NCI-H1092 (cell line): ENCODE measurements around the gene ADD3.
"Not testable (repeated sequence)": the region's sequence is repeated elsewhere in the genome, so short reads cannot be mapped to it uniquely, and the experiment has no call there.

ENCODE experiments used
- DNase-seq: peaks from one replicate; lab custom pipeline; 2025; lab: John Stamatoyannopoulos, UW

Gene ADD3

DNA sequence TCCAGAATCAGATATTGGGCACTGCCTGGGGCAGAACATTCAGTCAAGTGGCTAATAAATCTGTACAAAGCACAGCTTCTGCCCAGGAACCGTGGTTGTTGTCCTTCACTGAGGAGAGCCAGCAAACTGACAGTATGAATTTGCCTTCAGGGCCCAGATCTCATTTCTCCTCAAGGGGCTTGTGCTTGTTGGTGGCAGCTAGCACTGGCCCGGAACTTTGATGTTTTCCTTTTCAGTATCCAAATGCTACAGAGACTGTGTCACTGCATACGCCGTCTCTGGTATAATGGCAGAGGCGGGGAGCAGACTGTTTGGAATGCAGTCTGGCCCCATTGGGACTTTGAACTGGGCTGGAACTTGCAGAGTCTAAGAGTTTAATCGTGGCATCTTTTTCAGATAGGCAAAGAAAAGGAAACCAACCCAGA is 30.4 kb upstream of the ADD3 start:
- DNase-seq, result no peak

- DNase-seq, result no peak
These were observed 29.3 kb upstream of the ADD3 start for GRCh38 chr10:109978481-109978880.

- DNase-seq, result no peak
These were observed 28.6 kb upstream of the ADD3 start for GRCh38 chr10:109979215-109979614.

DNA sequence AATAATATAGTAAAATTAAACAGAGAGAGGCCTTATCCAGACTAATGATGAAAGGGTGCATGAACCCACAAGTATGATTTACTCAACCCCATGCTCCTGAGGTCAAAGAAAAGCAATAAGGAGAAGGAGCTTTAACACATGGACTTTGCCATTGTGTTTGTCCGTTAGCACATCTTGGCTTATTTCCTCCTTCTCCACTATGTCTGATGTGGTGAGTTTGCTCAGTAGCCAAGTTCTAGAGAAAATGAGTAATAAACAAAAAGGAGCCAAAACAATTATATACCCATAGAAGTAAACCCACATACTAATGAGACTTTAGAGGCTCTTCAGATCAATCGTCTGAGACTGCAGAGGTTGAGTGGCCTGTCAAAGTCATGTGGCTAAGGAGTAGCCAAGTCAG is 26.1 kb upstream of the ADD3 start:
- DNase-seq, result no peak

DNA sequence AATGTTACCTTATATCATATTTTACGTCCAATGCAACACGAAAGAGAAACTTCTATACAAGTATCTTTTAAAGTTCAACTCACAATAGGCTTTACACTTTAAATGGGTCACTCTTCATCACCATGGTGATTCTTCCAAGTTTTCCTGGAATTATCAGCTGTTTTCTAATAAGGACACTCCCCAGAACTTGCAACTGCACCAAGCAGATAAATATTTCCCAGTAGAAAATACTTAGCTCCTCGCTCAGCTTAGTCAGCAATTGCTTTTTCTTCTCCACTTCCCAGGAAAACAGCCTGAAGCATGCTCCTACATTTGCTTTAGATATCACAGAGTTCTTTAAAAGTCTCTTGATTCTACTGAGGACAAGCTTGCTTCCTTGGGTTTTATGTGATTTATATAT is 25.7 kb upstream of the ADD3 start:
- no peak for DNase-seq

DNA sequence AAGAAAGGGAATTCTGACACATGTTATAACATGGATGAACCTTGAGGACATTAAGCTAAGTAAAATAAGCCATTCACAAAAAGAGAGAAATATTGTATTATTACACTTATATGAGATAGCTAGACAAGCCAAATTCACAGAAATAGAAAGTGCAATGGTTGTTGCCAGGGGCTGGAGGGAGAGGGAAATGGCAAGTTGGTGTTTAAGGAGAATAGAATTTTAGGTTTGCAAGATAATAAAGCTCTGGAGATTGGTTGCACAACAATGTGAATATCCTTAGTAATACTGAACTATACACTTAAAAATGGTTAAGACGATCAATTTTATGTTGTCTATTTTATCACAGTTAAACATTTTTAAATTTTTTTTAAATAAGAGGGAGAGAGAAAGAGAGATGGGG is 25.0 kb upstream of the ADD3 start:
- DNase-seq, result no peak

DNA sequence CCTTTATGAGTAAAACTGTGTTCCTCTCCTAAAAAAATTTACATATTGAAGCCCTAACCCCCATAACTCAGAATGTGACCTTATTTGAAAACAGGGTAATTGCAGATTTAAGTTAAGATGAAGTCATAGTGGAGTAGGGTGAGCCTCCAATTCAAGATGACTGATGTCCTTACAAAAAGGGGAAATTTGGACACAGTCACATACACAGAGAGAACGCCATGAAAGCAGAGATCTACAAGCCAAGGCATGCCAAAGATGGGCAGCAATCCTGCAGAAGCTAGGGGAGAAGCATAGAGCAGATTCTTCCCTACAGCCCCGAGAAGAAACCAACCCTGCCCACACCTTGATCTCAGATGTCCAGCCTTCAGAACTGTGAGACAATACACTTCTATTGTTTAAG is 23.8 kb upstream of the ADD3 start:
- DNase-seq, result no peak

DNA sequence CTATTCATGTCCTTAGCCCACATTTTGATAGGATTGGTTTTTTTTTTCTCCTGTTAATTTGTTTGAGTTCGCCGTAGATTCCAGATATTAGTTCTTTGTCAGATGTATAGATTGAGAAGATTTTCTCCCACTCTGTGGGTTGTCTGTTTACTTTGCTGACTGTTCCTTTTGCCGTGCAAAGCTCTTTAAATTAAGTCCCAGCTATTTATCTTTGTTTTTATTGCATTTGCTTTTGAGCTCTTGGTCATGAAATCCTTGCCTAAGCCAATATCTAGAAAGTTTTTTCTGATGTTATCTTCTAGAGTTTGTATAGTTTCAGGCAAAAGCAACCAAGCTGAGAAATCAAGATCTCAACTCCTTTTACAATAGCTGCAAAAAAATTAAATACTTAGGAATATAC is 22.0 kb upstream of the ADD3 start:
- not testable (repeated sequence) for DNase-seq

GRCh38 chr10:109987452-109988211 is 20.2 kb upstream of the ADD3 start:
- no peak for DNase-seq

GRCh38 chr10:109988212-109988596 is 19.6 kb upstream of the ADD3 start:
- no peak for DNase-seq

GRCh38 chr10:109991266-109991855 is 16.4 kb upstream of the ADD3 start:
- DNase-seq, result no peak

DNA sequence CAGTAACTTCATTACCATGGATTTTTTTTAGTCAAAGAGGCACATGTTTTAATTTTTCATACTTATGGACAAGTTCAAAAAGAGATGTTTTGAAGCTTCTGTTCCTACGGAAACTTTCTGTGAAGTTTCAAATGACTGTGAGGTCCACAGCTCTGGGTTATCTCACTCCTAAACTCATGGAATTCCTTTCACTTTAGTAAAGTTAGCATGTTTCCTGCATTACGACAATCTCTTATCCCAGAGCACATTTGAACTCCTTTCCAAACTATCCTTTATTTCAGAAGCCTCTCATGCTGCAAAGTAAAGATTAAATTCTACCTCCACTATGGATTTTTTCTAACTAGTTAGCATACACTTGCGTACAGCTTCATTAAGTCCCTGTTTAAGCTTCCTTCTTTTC is 15.3 kb upstream of the ADD3 start:
- DNase-seq, result no peak

- no peak for DNase-seq
These were observed 14.0 kb upstream of the ADD3 start for GRCh38 chr10:109993551-109994330.

DNA sequence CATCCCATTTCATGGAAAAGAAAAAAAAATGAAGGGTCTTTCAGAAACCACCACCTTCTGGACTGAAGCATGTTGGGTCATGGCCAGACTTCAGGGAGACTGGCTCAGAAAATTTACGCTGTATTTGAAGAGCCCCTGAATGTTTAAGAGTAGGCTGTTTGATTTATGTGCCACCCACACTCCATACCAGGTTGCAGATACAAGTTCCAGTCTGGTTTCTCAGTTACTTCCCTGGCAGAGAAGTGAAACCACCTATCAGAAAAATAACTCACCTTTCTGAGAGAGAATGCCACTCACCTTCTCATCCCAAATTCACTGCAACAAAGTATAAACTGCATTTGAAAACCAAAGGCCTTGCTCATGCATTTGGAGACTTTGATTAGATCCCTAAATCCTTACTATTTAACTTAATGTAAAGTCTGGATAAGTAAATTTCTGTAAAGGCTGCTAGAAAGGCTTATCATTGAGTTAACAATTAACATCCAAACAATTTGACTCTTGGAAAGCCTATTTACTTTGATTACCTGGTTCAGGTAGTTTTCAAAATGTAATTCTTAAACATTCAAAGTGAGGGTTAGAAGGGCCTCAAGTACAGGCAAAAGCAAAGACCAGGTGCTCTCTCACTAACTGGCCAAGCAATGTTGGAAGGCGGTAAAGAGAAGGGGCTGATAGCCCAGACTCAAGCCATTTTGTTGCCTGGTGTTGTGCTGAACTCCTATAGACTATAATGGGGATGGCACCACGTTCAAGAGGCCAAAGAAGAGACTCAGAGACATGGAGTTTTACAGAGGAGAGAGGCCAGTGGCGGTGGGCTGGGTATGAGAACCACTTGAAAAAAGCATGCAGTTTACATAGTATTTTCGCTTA is 12.8 kb upstream of the ADD3 start:
- DNase-seq, result no peak

- DNase-seq, result no peak
These were observed 12.2 kb upstream of the ADD3 start for GRCh38 chr10:109995595-109995994.

GRCh38 chr10:109996225-109996624 is 11.6 kb upstream of the ADD3 start:
- no peak for DNase-seq

DNA sequence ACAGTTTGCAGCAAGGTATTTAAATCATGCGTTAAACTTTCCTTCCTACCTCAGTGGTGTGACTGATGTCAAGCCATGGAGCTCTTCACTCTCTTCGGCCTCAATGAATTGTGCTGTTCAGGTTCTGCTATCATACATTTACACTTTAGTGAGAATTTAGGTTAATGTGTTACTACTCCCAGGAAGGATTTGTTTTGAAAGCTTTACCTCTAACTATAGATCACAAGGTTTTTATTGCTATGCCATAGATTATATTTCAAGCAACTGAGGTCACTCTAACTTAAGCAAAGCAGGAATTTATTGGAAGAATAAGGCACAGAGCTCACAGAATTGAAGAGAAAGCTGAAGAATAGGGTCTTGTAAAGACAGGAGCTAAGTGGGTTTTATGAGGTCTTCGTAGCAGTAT is 11.0 kb upstream of the ADD3 start:
- DNase-seq, result no peak

GRCh38 chr10:109997233-109997632 is 10.6 kb upstream of the ADD3 start:
- no peak for DNase-seq

GRCh38 chr10:109998513-109998912 is 9.3 kb upstream of the ADD3 start:
- DNase-seq, result no peak

DNA sequence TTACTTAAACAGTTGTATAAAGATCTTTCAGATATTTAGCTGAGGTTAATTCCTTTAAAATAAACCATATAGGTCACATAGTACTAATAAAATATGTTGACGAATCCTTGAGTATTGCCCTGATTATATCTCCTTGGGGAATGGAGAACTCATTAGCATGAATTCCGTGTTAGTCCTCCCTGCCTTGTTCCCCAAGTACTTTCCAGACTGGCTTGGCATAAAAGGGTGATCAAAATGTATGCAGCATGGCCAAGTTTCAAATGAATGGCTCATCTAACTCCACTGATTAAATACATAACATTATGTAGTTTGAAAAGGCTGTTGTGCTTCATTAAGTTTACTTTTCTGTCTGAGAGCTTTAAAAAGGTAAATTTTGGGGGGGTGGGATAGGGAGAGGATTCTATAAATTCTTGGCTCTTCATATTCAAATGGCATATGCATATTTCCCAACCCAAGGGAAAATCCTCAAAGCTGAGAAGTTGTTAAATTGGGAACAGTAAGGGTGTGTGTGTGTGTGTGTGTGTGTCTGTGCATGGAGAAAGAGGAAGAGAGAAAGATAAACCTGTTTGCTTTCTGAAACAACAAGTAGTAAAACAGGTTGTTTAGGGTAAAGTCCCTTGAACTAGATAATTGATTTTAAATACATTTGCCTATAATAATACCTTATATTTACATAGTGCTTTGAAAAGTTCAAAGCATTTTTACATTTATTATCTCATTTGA is 4.8 kb upstream of the ADD3 start:
- no peak for DNase-seq

GRCh38 chr10:110003524-110003885 is 4.3 kb upstream of the ADD3 start:
- no peak for DNase-seq

DNA sequence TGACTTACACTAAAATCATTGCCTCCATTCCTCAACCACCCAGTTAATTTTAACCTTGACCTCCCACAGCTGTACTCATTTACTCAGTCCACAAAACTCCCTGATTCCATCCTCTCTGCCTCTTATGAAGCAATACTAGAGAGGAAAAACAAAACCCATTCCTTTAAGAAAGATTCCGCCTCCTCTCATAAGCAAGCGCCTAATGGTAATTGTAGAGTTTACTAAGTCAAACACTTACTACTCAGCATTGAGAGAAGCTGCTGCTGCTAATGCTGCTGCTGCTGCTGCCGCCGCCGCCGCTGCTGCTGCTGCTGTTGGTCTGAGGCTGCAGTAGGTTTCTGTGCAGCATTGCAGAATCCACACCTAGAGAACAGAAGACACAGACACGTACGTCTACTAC is 2.1 kb upstream of the ADD3 start:
- no peak for DNase-seq
